HFF-Myc (cell line): ENCODE measurements around the gene CDC42SE2.
"Not testable (repeated sequence)": the region's sequence is repeated elsewhere in the genome, so short reads cannot be mapped to it uniquely, and the experiment has no call there.

Experiments
- DNase-seq: peaks from one replicate; pipeline ENCODE4 v3.0.0-alpha.2; 2011; ENCODE audit warnings: low read depth; ENCODE audit errors: extremely low read depth
- H3K4me3 ChIP-seq: replicated peaks from 2 replicates; pipeline ENCODE4 v1.5.1; 2011; ENCODE audit warnings: low read depth, mild to moderate bottlenecking, control low read depth, low read length
- CTCF ChIP-seq: IDR thresholded peaks from 2 replicates; pipeline ENCODE4 v1.5.1; 2012; ENCODE audit warnings: mild to moderate bottlenecking, low read depth, low read length, control low read depth; ENCODE audit errors: missing control alignments

CDC42SE2 gene

GRCh38 chr5:131328536-131329285 is 64.9 kb downstream of the CDC42SE2 start:
- DNase-seq, result peak; percentile 19
- TF ChIP-seq CTCF, result no peak
- no peak overlapping the region for H3K4me3 ChIP-seq

GRCh38 chr5:131329286-131329560 is 65.4 kb downstream of the CDC42SE2 start:
- TF ChIP-seq CTCF, result no peak
- DNase-seq, result no peak
- H3K4me3 ChIP-seq, result no peak overlapping the region

- no peak overlapping the region for H3K4me3 ChIP-seq
- no peak for DNase-seq
- no peak for TF ChIP-seq CTCF
Measured at GRCh38 chr5:131330031-131330430, 66.2 kb downstream of the CDC42SE2 start.

- H3K4me3 ChIP-seq, DNase-seq: not testable (repeated sequence)
Measured at GRCh38 chr5:131335756-131336155, 71.9 kb downstream of the CDC42SE2 start.

GRCh38 chr5:131336801-131337200 is 72.9 kb downstream of the CDC42SE2 start:
- H3K4me3 ChIP-seq, DNase-seq: not testable (repeated sequence)

GRCh38 chr5:131337240-131338050 is 73.6 kb downstream of the CDC42SE2 start:
- not testable (repeated sequence) for DNase-seq, H3K4me3 ChIP-seq

GRCh38 chr5:131338051-131338453 is 74.2 kb downstream of the CDC42SE2 start:
- TF ChIP-seq CTCF, result no peak
- DNase-seq, result no peak
- no peak overlapping the region for H3K4me3 ChIP-seq

GRCh38 chr5:131344288-131344687 is 80.4 kb downstream of the CDC42SE2 start:
- not testable (repeated sequence) for H3K4me3 ChIP-seq, DNase-seq

GRCh38 chr5:131346204-131346603 is 82.4 kb downstream of the CDC42SE2 start:
- not testable (repeated sequence) for DNase-seq, H3K4me3 ChIP-seq
